GM12878 (cell line): Measurements from ENCODE around the gene RIOX2. TPM values are rescaled to one million over a fixed set of nuclear protein-coding genes. Genes with fewer than 3 reads are reported as not detected.

Experiments used
- ATAC-seq: fragments of 200-7000 bp; cut with Tn5 transposase; 3 replicates; pipeline ENCODE4 v1.9.1; 2020; ENCODE audit warnings: mild to moderate bottlenecking, moderate library complexity
- BruUV-seq: library from RNA; stranded (reverse); fragments of 400-500 nt; replicated peaks from 2 replicates; lab custom pipeline; 2021; lab: Mats Ljungman, UMichigan
- CTCF ChIA-PET: fragments of 300-600 bp; sonication (Branson Sonifier 250); formaldehyde crosslinking; extraction: SDS; loops from one replicate; lab custom pipeline; 2021; ENCODE audit warnings: inconsistent platforms; lab: Yijun Ruan, JAX
- POLR2A ChIA-PET: fragments of 350-600 bp; formaldehyde crosslinking; extraction: SDS; loops from one replicate; lab custom pipeline; 2021; ENCODE audit warnings: inconsistent platforms; lab: Charles Lee
- RAD21 ChIA-PET: fragments of 300-600 bp; sonication (Branson Sonifier 250); formaldehyde crosslinking; loops from one replicate; lab custom pipeline; 2023; ENCODE audit warnings: antibody characterized with exemption; ENCODE audit not compliant: unreplicated experiment; lab: Charles Lee
- SMC1A ChIA-PET: fragments of 300-600 bp; sonication (Branson Sonifier 250); formaldehyde crosslinking; loops from one replicate; lab custom pipeline; 2023; ENCODE audit not compliant: unreplicated experiment, uncharacterized antibody; lab: Charles Lee
- DNase-seq: peaks from one replicate; pipeline ENCODE4 v3.0.0-alpha.2; 2011; ENCODE audit warnings: low read depth, low spot score
- FAIRE-seq: peaks from 3 replicates; lab custom pipeline; 2011; peaks lifted over from hg19 to GRCh38; lab: Jason Lieb, UNC
- H2AFZ ChIP-seq: 2 replicates; pipeline ENCODE4 v1.6.0; 2011; ENCODE audit warnings: low read depth, low read length, control low read depth; ENCODE audit not compliant: control insufficient read depth
- H3K27ac ChIP-seq: 2 replicates; pipeline ENCODE4 v1.5.1; 2011; ENCODE audit warnings: control low read depth; ENCODE audit not compliant: control insufficient read depth, insufficient read depth
- H3K27me3 ChIP-seq, 2 experiments: replicated peaks in 1 of 2; 2 replicates each; pipeline versions ENCODE4 v1.6.0 to v1.6.1; 2011; ENCODE audit warnings: low read length in 1 of 2; ENCODE audit not compliant: control insufficient read depth in 2 of 2, insufficient read depth in 2 of 2
- H3K36me3 ChIP-seq, 2 experiments: 2 replicates each; pipeline ENCODE4 v1.5.1; 2011; ENCODE audit warnings: low read length in 1 of 2; ENCODE audit not compliant: control insufficient read depth in 2 of 2, insufficient read depth in 2 of 2
- H3K4me1 ChIP-seq: 2 replicates; pipeline ENCODE4 v1.6.1; 2011; ENCODE audit warnings: mild to moderate bottlenecking, low read length, moderate library complexity, mixed read lengths; ENCODE audit not compliant: control insufficient read depth, insufficient read depth
- H3K4me2 ChIP-seq: 2 replicates; pipeline ENCODE4 v1.6.0; 2011; ENCODE audit warnings: control low read depth; ENCODE audit not compliant: control insufficient read depth, insufficient read depth
- H3K4me3 ChIP-seq: fragments of 200-600 bp; sonication (generic); 2 replicates; pipeline ENCODE4 v1.5.1; 2016
- H3K79me2 ChIP-seq: 2 replicates; pipeline ENCODE4 v1.6.0; 2011; ENCODE audit warnings: low read length; ENCODE audit not compliant: control insufficient read depth, insufficient read depth
- H3K9ac ChIP-seq: 2 replicates; pipeline ENCODE4 v1.8.0; 2011; ENCODE audit warnings: low read length, control low read depth, mixed read lengths; ENCODE audit not compliant: control insufficient read depth, insufficient read depth
- H3K9me3 ChIP-seq: replicated peaks from 3 replicates; pipeline ENCODE4 v1.5.1; 2011; ENCODE audit warnings: mild to moderate bottlenecking, low read length; ENCODE audit not compliant: control insufficient read depth, insufficient read depth
- H4K20me1 ChIP-seq: 2 replicates; pipeline ENCODE4 v1.6.0; 2011; ENCODE audit not compliant: control insufficient read depth, insufficient read depth
- IKZF1 ChIP-seq: fragments of 450-650 bp; conservative IDR thresholded peaks from 2 replicates; pipeline ENCODE4 v1.6.1; 2017; ENCODE audit warnings: antibody characterized with exemption, mild to moderate bottlenecking
- JUNB ChIP-seq: IDR thresholded peaks from 2 replicates; pipeline ENCODE4 v1.6.1; 2016; ENCODE audit warnings: antibody characterized with exemption, mild to moderate bottlenecking
- KLF5 ChIP-seq: fragments of 450-650 bp; IDR thresholded peaks from 2 replicates; pipeline ENCODE4 v1.6.1; 2014; ENCODE audit warnings: mild to moderate bottlenecking; ENCODE audit not compliant: partially characterized antibody
- MTA2 ChIP-seq: fragments of 450-650 bp; IDR thresholded peaks from 2 replicates; pipeline ENCODE4 v1.6.1; 2016; ENCODE audit warnings: low read depth, mild to moderate bottlenecking, moderate library complexity
- MTA3 ChIP-seq: IDR thresholded peaks from 2 replicates; pipeline ENCODE4 v1.6.1; 2012; ENCODE audit warnings: low read length, inconsistent platforms, borderline replicate concordance
- NFXL1 ChIP-seq: fragments of 450-650 bp; IDR thresholded peaks from 2 replicates; pipeline ENCODE4 v1.6.1; 2017; ENCODE audit warnings: antibody characterized with exemption, mild to moderate bottlenecking, borderline replicate concordance
- RAD21 ChIP-seq: IDR thresholded peaks from 2 replicates; pipeline ENCODE4 v1.6.1; 2011; ENCODE audit warnings: mild to moderate bottlenecking, low read depth, low read length, moderate library complexity; ENCODE audit not compliant: insufficient read depth
- RB1 ChIP-seq: fragments of 450-650 bp; formaldehyde crosslinking; IDR thresholded peaks from 2 replicates; pipeline ENCODE4 v1.6.1; 2017; ENCODE audit warnings: mild to moderate bottlenecking, borderline replicate concordance
- SMARCA5 ChIP-seq: fragments of 450-650 bp; IDR thresholded peaks from 2 replicates; pipeline ENCODE4 v1.6.1; 2017; ENCODE audit warnings: mild to moderate bottlenecking
- TCF12 ChIP-seq: IDR thresholded peaks from 2 replicates; pipeline ENCODE4 v1.6.1; 2011; ENCODE audit warnings: low read depth, mild to moderate bottlenecking, low read length
- TCF7 ChIP-seq: IDR thresholded peaks from 2 replicates; pipeline ENCODE4 v1.6.1; 2014; ENCODE audit warnings: antibody characterized with exemption, borderline replicate concordance
- WGBS: methylation state at CpG from one replicate; pipeline ENCODE4 v1.1.6; 2016; ENCODE audit warnings: low lambda C conversion rate; ENCODE audit not compliant: insufficient replicate concordance, insufficient coverage; ENCODE audit errors: missing lambda C conversion rate; 5-methylcytosine and 5-hydroxymethylcytosine counted together
- in situ Hi-C: fragments of 300-500 bp; cut with MboI; formaldehyde crosslinking; loops from 9 replicates; pipeline ENCODE4 v1.14.3; 2018; ENCODE audit warnings: mixed read lengths
- intact Hi-C: fragments of 100-400 bp; cut with micrococcal nuclease; formaldehyde crosslinking; loops from one replicate; pipeline ENCODE4 v1.14.2; 2022; ENCODE audit not compliant: unreplicated experiment
- polyA plus RNA-seq, 11 experiments: library from polyadenylated mRNA; depleted of rRNA in 4 of 11; unstranded in 6 of 11; stranded (reverse) in 5 of 11; fragments of >200 nt; fragmentation: Nextera tagmentation in 4 of 11; fragmentation: Illumina TruSeq in 1 of 11; extraction: Ambion mirVana in 4 of 11; extraction: Trizol in 1 of 11; gene quantifications; 1 replicate in 1 of 11; 2 replicates in 10 of 11; pipeline versions ENCODE4 v1.2.1 to v1.2.3, GENCODE V29; 2011 to 2016; ENCODE audit warnings: inconsistent platforms in 2 of 11, missing spikeins in 2 of 11, low read depth in 1 of 11
- total RNA-seq, 4 experiments: library from RNA; depleted of rRNA in 3 of 4; stranded (reverse); fragments of >200 nt in 3 of 4; fragmentation: Illumina TruSeq in 1 of 4; extraction: Trizol in 1 of 4; gene quantifications; 2 replicates each; pipeline versions ENCODE4 v1.2.1 to v1.2.3, GENCODE V29; 2013 to 2021
- TF ChIP-seq, protein P1 (sequence below): IDR thresholded peaks from 2 replicates; pipeline ENCODE4 v1.6.1; 2011; ENCODE audit warnings: low read depth, low read length, improper control_type of control experiment, borderline replicate concordance
- TF ChIP-seq, protein P2 (sequence below): IDR thresholded peaks from 2 replicates; pipeline ENCODE4 v1.6.1; 2012; ENCODE audit warnings: low read depth, low read length, improper control_type of control experiment
- TF ChIP-seq, protein P3 (sequence below): fragments of 450-650 bp; IDR thresholded peaks from 2 replicates; pipeline ENCODE4 v1.6.1; 2017; ENCODE audit warnings: mild to moderate bottlenecking, moderate library complexity
- TF ChIP-seq, protein P4 (sequence below): fragments of 450-650 bp; formaldehyde crosslinking; IDR thresholded peaks from 2 replicates; pipeline ENCODE4 v1.4.0; 2020; ENCODE audit warnings: mild to moderate bottlenecking, moderate library complexity

Gene RIOX2
- total and polyA plus RNA-seq, 10 of the 15 experiments (the other 5 are each of a cell fraction or from before 2014, with no cell fraction given), result 24.1 to 52.6 (median 44.0) TPM

DNA sequence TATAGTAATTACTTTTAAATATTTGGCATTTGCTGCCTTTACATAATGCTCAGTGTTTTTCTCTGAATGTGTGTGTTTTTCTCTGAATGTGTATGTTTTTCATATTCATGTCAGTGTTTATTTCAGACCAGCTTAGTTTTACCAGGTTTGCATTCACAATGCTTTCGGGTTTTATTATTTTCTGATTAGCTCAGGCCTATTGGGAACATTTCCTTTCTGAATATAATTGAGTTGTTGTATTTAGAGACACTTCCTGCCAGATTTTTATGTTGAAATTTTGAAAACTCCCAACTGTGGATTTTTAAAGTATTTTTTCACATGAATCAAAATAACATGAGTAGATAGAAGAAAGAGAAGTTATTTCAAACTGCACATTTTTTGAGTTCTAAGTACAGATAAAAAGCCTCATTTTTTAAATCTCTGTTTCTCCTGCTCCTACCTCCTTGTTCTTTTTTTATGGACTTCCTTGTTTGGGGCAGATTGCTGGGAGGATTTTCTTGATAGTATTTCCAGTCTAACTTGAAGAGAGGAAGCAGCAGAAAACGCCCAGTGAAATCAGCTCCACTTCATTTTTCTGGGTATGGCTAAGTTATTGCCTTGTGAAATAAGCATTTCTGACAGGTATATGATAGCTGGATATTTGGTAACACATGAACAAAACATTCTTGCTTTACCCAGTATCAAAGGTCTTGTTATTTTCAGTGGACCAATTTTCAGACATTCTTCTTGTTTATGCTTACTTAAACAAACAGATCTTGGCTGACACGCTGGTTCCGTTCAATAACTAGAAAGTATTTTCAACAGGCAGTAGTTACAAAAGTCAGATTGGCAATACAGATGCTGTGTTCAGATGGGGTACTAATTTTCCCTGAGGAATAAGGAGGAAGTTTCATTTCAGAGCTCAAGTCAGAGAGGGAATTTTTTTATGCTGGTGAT, 70.7 kb downstream of the RIOX2 start:
- POLR2A ChIA-PET, result no interaction called here
- 95% methylated on average over 4 of the region's 4 CpGs for WGBS
- FAIRE-seq, result no peak
- TF ChIP-seq TCF7 (no peak), MTA2 (no peak), TCF12 (no peak), JUNB (no peak), NFXL1 (no peak), MTA3 (no peak), SMARCA5 (no peak), RB1 (no peak), IKZF1 (no peak), KLF5 (no peak), RAD21 (no peak)
- TF ChIP-seq, protein P1, sequence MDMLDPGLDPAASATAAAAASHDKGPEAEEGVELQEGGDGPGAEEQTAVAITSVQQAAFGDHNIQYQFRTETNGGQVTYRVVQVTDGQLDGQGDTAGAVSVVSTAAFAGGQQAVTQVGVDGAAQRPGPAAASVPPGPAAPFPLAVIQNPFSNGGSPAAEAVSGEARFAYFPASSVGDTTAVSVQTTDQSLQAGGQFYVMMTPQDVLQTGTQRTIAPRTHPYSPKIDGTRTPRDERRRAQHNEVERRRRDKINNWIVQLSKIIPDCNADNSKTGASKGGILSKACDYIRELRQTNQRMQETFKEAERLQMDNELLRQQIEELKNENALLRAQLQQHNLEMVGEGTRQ, result no peak
- TF ChIP-seq, protein P2, sequence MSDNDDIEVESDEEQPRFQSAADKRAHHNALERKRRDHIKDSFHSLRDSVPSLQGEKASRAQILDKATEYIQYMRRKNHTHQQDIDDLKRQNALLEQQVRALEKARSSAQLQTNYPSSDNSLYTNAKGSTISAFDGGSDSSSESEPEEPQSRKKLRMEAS, result no peak
- TF ChIP-seq, protein P3, sequence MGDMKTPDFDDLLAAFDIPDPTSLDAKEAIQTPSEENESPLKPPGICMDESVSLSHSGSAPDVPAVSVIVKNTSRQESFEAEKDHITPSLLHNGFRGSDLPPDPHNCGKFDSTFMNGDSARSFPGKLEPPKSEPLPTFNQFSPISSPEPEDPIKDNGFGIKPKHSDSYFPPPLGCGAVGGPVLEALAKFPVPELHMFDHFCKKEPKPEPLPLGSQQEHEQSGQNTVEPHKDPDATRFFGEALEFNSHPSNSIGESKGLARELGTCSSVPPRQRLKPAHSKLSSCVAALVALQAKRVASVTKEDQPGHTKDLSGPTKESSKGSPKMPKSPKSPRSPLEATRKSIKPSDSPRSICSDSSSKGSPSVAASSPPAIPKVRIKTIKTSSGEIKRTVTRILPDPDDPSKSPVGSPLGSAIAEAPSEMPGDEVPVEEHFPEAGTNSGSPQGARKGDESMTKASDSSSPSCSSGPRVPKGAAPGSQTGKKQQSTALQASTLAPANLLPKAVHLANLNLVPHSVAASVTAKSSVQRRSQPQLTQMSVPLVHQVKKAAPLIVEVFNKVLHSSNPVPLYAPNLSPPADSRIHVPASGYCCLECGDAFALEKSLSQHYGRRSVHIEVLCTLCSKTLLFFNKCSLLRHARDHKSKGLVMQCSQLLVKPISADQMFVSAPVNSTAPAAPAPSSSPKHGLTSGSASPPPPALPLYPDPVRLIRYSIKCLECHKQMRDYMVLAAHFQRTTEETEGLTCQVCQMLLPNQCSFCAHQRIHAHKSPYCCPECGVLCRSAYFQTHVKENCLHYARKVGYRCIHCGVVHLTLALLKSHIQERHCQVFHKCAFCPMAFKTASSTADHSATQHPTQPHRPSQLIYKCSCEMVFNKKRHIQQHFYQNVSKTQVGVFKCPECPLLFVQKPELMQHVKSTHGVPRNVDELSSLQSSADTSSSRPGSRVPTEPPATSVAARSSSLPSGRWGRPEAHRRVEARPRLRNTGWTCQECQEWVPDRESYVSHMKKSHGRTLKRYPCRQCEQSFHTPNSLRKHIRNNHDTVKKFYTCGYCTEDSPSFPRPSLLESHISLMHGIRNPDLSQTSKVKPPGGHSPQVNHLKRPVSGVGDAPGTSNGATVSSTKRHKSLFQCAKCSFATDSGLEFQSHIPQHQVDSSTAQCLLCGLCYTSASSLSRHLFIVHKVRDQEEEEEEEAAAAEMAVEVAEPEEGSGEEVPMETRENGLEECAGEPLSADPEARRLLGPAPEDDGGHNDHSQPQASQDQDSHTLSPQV, result no peak
- TF ChIP-seq, protein P4, sequence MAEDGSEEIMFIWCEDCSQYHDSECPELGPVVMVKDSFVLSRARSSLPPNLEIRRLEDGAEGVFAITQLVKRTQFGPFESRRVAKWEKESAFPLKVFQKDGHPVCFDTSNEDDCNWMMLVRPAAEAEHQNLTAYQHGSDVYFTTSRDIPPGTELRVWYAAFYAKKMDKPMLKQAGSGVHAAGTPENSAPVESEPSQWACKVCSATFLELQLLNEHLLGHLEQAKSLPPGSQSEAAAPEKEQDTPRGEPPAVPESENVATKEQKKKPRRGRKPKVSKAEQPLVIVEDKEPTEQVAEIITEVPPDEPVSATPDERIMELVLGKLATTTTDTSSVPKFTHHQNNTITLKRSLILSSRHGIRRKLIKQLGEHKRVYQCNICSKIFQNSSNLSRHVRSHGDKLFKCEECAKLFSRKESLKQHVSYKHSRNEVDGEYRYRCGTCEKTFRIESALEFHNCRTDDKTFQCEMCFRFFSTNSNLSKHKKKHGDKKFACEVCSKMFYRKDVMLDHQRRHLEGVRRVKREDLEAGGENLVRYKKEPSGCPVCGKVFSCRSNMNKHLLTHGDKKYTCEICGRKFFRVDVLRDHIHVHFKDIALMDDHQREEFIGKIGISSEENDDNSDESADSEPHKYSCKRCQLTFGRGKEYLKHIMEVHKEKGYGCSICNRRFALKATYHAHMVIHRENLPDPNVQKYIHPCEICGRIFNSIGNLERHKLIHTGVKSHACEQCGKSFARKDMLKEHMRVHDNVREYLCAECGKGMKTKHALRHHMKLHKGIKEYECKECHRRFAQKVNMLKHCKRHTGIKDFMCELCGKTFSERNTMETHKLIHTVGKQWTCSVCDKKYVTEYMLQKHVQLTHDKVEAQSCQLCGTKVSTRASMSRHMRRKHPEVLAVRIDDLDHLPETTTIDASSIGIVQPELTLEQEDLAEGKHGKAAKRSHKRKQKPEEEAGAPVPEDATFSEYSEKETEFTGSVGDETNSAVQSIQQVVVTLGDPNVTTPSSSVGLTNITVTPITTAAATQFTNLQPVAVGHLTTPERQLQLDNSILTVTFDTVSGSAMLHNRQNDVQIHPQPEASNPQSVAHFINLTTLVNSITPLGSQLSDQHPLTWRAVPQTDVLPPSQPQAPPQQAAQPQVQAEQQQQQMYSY (CRISPR knock-in tag), result no peak

More for the DNA sequence above, 70.7 kb downstream of the RIOX2 start:
- DNase-seq (no peak), ATAC-seq (no peak)
- Histone ChIP-seq H3K9ac (no peak overlapping the region), H3K27ac (no peak overlapping the region), H3K9me3 (no peaks in the 10 kb centered on the region), H2AFZ (no peak overlapping the region), H3K4me2 (no peak overlapping the region), H3K27me3 (no peaks in the 10 kb centered on the region), H3K36me3 (no peaks in the 10 kb centered on the region), H3K4me1 (no peaks in the 10 kb centered on the region), H3K4me3 (no peak overlapping the region), H4K20me1 (no peaks in the 10 kb centered on the region), H3K79me2 (no peaks in the 10 kb centered on the region)
- no TSS peak for BruUV-seq
- ChIA-PET RAD21 (no interaction called here), CTCF (interaction anchor here (0.5 to 1.0 kb wide), 2 partner anchors 32 to 121 kb away, joined by 3 read pairs; no protein-coding TSS in a partner anchor), SMC1A (no interaction called here)
- intact Hi-C loops, result no loop called here
- in situ Hi-C loops, result no loop called here
